Cardiac muscle cell (in vitro differentiated cells and primary cell): Measurements from ENCODE around the gene SEMA5B. TPM values are rescaled to one million over a fixed set of nuclear protein-coding genes. Genes with fewer than 3 reads are reported as not detected.

Source experiments
- DNase-seq, 2 donors: peaks; one replicate each; pipeline versions ENCODE4 v3.0.0 to v3.0.0-alpha.2; 2010 to 2017; ENCODE audit warnings: low read depth in 1 of 2, low spot score in 1 of 2
- H3K27ac ChIP-seq: fragments of 200-600 bp; sonication (generic); 2 replicates; pipeline ENCODE4 v1.5.1; 2016
- H3K27me3 ChIP-seq: fragments of 200-600 bp; sonication (generic); 2 replicates; pipeline ENCODE4 v1.6.0; 2016; ENCODE audit warnings: control low read depth
- H3K36me3 ChIP-seq: fragments of 200-600 bp; sonication (generic); 2 replicates; pipeline ENCODE4 v1.5.1; 2016; ENCODE audit warnings: control low read depth
- H3K4me1 ChIP-seq: fragments of 200-600 bp; sonication (generic); 2 replicates; pipeline ENCODE4 v1.8.1; 2017; ENCODE audit warnings: low read depth, mild to moderate bottlenecking, mixed run types
- H3K4me3 ChIP-seq: fragments of 200-600 bp; sonication (generic); 2 replicates; pipeline ENCODE4 v1.5.1; 2016; ENCODE audit warnings: mild to moderate bottlenecking
- H3K9me3 ChIP-seq: fragments of 200-600 bp; sonication (generic); 2 replicates; pipeline ENCODE4 v1.5.1; 2017; ENCODE audit warnings: low read depth, mild to moderate bottlenecking, control low read depth
- polyA plus RNA-seq: library from polyadenylated mRNA; unstranded; fragments of >200 nt; fragmentation: Nextera tagmentation; extraction: Ambion mirVana; gene quantifications from 2 replicates; pipeline ENCODE4 v1.2.1, GENCODE V29; 2016
- total RNA-seq: library from RNA; depleted of rRNA; stranded (reverse); fragments of >200 nt; gene quantifications from 2 replicates; pipeline ENCODE4 v1.2.3, GENCODE V29; 2016
- TF ChIP-seq, protein P1 (sequence below): IDR thresholded peaks from 2 replicates; pipeline ENCODE4 v1.5.1; 2012; ENCODE audit warnings: low read depth, mild to moderate bottlenecking, low read length

The SEMA5B gene, protein sequence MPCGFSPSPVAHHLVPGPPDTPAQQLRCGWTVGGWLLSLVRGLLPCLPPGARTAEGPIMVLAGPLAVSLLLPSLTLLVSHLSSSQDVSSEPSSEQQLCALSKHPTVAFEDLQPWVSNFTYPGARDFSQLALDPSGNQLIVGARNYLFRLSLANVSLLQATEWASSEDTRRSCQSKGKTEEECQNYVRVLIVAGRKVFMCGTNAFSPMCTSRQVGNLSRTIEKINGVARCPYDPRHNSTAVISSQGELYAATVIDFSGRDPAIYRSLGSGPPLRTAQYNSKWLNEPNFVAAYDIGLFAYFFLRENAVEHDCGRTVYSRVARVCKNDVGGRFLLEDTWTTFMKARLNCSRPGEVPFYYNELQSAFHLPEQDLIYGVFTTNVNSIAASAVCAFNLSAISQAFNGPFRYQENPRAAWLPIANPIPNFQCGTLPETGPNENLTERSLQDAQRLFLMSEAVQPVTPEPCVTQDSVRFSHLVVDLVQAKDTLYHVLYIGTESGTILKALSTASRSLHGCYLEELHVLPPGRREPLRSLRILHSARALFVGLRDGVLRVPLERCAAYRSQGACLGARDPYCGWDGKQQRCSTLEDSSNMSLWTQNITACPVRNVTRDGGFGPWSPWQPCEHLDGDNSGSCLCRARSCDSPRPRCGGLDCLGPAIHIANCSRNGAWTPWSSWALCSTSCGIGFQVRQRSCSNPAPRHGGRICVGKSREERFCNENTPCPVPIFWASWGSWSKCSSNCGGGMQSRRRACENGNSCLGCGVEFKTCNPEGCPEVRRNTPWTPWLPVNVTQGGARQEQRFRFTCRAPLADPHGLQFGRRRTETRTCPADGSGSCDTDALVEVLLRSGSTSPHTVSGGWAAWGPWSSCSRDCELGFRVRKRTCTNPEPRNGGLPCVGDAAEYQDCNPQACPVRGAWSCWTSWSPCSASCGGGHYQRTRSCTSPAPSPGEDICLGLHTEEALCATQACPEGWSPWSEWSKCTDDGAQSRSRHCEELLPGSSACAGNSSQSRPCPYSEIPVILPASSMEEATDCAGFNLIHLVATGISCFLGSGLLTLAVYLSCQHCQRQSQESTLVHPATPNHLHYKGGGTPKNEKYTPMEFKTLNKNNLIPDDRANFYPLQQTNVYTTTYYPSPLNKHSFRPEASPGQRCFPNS
- total RNA-seq = 2.3 and 3.5 TPM in 2 replicates
- polyA plus RNA-seq = 3.0 and 4.4 TPM in 2 replicates

DNA sequence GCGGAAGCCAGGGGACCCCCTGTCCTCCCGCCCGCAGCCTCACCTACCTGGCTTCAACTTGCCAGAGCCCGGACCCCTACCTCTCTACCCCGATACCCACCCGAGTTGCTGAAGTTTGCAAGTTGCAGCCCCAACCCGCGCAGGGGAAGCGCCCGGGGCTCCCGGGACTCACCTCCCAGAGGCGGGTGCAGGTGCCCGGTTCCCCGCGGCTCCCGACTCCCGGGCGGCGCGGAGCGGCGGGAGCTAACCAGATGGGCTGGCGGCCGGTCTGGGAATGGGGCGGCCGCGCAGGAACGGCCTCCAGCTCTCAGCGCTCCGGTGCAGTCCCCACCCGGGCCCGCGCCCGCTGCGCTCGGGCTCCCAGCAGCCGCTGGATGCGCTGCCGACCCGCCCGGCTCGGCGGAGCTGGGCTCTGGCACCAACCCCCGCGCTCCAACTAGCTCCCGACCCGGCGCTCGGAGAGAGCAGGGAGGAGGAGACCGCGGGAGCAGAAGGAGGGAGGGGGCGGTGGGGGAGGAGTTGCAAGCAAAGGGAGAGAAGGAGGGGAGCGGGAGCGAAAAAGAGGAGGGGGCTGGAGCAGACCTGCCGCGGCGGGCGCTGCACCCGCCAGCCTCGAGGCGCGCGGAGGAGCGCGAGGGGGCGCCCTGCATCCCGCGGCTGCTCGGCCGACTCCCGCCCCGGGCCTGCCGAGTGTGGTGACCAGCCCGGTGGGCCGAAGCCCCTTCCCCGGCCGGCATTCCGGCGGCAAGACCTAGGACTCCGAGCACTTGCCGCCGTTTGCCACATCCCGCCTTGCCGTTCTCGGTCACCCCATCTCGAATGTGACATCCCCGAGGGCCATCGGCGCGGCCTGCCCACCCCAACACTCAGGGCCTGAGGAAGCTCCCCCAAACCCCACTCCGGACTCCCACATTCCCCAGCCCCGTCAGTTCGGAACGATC lies at the start of gene SEMA5B:
Gene SEMA5B (minus strand): TSS at position 472 of the 941 bp plus-strand sequence. CDS start 66,500 bp downstream, outside the sequence.
- Histone ChIP-seq H3K4me1 (peaks cover 7% of the 10 kb centered on the region), H3K9me3 (no peaks in the 10 kb centered on the region), H3K4me3 (peak within 1 kb of the TSS; percentile 44), H3K36me3 (no peaks in the 10 kb centered on the region), H3K27me3 (peaks cover 37% of the 10 kb centered on the region), H3K27ac (no peak within 1 kb of the TSS)
- TF ChIP-seq, protein P1, sequence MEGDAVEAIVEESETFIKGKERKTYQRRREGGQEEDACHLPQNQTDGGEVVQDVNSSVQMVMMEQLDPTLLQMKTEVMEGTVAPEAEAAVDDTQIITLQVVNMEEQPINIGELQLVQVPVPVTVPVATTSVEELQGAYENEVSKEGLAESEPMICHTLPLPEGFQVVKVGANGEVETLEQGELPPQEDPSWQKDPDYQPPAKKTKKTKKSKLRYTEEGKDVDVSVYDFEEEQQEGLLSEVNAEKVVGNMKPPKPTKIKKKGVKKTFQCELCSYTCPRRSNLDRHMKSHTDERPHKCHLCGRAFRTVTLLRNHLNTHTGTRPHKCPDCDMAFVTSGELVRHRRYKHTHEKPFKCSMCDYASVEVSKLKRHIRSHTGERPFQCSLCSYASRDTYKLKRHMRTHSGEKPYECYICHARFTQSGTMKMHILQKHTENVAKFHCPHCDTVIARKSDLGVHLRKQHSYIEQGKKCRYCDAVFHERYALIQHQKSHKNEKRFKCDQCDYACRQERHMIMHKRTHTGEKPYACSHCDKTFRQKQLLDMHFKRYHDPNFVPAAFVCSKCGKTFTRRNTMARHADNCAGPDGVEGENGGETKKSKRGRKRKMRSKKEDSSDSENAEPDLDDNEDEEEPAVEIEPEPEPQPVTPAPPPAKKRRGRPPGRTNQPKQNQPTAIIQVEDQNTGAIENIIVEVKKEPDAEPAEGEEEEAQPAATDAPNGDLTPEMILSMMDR = peak; percentile 38
- DNase-seq = peak; percentile 26 to 78

DNA sequence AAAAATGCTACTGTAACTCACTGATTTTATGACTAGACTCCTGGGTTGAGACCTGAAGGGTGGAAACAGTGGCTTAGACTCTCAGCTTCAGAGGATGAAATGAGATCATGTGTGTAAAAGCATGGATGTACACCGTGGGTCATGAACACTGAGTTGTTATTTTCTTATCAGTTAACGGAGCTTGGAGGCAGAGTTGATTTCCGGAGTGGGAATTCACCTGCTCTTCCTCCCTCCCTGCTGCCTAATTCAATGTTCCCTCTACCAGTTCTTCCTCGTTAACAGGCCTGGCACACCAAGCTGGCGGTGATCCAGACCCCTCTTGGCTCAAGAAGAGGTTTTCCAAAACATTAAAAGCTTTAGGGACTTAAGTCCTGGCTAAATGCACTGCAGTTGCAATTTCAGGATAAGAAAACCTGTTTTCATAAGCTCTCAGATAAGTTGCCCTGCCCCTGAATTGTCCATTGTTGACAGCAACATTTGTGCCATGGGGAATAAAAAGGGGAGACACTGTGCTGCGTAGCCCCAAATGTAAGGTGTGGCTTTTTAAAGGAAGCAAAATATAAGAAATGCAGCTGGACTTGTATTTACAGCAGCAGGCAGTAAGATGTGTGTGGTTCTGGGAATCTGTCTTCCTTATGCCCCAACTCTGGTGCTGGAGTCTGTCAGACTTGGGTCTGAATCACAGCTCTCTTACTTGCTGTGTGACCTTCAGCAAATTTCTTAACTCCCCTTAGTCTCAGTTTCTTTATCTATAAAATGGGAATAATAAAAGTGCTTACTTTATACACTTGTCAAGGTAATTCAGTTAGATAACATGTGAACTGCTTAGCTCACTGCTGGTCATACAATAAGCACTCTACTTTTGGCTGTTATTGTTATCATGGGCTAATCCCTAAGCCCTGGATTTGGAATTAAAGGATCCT lies 49.2 kb upstream of the SEMA5B start:
- Histone ChIP-seq H3K9me3 (no peaks in the 10 kb centered on the region), H3K36me3 (no peaks in the 10 kb centered on the region), H3K27ac (peak overlapping the region; percentile 2), H3K27me3 (no peaks in the 10 kb centered on the region), H3K4me3 (no peak overlapping the region), H3K4me1 (peaks cover 13% of the 10 kb centered on the region)
- TF ChIP-seq, protein P1 = no peak
- DNase-seq = no peak

DNA sequence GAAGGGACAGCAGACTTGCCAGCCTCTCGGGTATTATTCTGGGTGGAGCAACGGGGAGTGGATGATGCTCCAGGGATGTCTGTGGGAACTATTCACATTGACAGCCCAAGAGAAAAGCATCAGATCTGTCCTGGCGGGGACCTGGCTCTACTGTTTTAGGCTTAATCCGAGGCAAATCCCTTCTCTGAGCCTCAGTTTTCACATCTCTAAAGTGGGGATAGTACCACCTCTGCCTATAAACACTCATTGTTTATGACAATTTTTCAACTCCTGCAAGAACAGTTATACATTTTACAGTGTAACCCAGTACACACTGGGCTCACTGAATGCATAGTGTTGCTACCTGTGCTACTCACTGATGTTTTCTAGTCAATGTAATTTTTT lies 48.5 kb upstream of the SEMA5B start:
- no peak overlapping the region for H3K27ac ChIP-seq
- H3K36me3 ChIP-seq = no peaks in the 10 kb centered on the region
- H3K4me3 ChIP-seq = no peak overlapping the region
- TF ChIP-seq, protein P1 = no peak
- DNase-seq = no peak
- no peaks in the 10 kb centered on the region for H3K9me3 ChIP-seq
- peaks cover 17% of the 10 kb centered on the region for H3K4me1 ChIP-seq
- no peaks in the 10 kb centered on the region for H3K27me3 ChIP-seq

DNA sequence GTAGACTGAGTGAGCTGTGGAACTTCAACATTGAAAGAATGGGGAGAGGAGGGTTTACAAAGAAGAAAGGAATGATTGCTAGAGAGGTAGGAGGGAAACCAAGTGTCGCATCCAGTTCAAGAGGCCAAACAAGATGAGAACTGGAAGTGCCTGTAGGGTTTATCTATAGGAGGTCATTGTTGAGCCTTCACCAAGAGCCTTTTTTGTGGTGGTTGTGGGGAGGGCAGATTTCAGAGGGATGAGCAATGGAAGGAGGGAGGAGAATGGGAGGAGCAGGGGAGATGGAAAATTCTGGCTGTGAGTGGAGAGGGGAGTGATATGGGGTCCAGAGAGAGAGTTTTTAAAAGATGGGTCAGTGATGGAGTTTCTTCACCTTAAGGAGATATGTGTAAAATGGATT lies 47.8 kb upstream of the SEMA5B start:
- TF ChIP-seq, protein P1 = no peak
- Histone ChIP-seq H3K4me1 (peaks cover 24% of the 10 kb centered on the region), H3K36me3 (no peaks in the 10 kb centered on the region), H3K27ac (no peak overlapping the region), H3K27me3 (no peaks in the 10 kb centered on the region), H3K4me3 (no peak overlapping the region), H3K9me3 (no peaks in the 10 kb centered on the region)
- DNase-seq = no peak
